GM18517 (cell line): Measurements from ENCODE around the gene HOMER2.
"Not testable (repeated sequence)": the region's sequence is repeated elsewhere in the genome, so short reads cannot be mapped to it uniquely, and the experiment has no call there.

Experiments
- ATAC-seq: cut with Tn5 transposase; IDR thresholded peaks from one replicate; pipeline ENCODE4 v1.9.1; 2021; ENCODE audit warnings: mild to moderate bottlenecking, moderate library complexity; ENCODE audit not compliant: unreplicated experiment

Gene HOMER2

GRCh38 chr15:82952158-82953081, at the start of gene HOMER2:
Gene HOMER2 (minus strand): TSS chr15:82952720. CDS start chr15:82952535, 185 bp downstream.
- ATAC-seq, result no peak

DNA sequence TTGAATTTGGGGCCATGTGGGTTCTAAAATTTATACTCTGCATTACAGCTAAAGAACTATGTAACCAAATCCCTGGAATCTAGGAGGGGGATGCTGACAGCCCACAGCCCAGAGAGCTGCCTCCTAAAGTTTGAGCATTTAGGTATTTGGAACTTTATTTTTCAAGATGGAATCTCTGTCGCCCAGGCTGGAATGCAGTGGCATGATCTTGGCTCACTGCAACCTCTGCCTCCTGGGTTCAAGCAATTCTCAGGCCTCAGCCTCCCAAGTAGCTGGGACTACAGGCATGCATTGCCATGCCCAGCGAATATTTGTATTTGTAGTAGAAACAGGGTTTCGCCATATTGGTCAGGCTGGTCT, 48.1 kb upstream of the HOMER2 start:
- not testable (repeated sequence) for ATAC-seq

DNA sequence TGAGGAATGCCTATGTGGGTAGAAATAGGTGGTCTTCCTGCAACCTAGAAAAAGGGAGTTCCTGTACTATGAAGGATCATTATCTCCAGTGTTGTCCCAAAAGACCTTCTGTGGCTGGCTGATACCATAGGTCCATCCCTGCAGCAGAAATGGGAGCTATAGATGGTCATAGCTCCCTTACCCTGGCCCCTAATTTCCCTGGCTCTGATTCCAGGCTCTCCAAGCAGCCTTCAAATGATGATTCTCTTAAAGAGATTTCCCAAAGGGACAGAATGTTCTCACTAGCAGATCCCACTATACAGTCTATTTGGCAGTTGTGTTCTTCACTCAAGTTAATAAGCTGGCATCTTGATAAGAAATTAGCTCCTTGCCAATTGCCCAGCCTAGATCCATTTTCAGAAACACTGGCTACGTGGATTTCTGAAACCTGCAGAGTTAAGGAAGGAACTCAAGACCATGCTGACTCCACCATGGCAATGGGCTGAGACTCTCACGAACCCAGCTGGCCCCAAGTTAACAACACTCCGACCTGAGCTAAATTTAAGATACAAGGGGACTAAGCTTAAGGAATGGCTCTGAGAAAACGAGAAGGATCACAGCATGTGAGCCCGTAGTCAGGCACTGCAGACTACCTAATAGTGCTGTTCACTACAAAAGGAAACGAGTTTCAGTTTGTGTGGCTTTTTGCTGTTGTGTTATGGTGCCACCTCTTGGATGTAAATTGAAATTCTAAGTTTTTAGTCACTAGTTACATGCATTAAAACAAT, 47.6 kb upstream of the HOMER2 start:
- ATAC-seq, result peak; percentile 84

GRCh38 chr15:82999426-82999825, 46.9 kb upstream of the HOMER2 start:
- no peak for ATAC-seq

DNA sequence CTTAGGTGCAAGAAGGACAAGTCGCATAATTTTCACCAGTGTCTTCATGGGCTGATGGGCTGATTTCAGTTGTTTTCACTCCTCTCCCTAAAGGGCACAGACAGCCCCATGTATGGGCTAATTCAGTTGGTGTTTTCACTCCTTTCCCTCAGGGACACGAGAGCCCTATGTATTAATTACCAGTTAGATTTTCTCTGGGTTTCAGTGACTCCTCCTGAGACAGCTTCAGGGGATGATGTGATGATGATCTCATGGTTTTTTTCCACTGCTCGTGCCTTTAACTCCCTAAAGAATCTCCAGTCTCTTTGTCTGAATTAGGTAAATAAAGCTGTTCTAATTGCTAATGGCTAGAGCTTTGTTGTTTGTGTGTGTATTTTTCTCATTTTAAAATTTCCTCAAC, 43.4 kb upstream of the HOMER2 start:
- no peak for ATAC-seq

GRCh38 chr15:82995076-82995475, 42.6 kb upstream of the HOMER2 start:
- no peak for ATAC-seq

DNA sequence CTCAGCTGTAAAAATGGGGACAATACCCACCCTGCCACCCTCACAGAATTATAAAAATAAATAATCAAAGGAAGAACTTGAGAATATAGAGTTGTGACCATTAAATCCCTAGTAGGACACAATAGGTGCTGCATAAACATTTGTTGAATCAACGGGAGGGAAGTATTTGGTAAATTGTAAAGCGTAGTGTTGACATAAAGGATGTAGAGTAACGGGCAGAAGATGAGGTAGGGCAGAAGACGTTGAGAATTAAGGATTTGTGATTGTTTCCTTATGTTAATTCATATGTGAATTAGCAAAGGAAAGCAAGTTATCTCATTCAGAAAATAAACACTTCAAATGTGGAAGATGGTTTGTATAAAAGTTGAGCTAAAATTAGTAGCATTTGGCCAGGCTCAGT, 40.6 kb upstream of the HOMER2 start:
- ATAC-seq, result no peak

DNA sequence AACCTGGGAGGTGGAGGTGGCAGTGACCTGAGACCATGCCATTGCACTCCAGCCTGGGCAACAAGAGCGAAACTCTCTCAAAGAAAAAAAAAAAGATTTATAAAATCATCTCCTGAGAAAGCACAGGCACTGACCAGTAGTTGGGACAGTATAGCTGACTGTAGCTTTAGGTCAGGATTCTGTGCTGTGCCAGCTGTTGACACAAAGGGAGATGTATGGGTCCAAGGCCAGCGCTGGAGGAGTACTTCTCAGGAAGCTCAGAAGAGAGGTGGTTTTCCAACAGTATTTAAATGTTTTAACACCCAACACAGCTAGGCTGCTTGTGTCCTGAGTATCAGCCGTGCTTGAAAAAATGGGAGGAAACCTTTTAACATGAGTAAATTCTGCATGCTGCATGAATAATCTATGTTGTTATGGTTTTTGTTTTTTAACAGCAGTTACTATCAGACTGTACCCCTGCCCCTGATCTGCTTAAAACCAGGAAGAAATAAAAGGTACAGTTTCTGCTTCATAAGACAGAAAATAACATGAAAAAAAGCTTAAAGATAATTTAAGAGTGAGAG, 40.0 kb upstream of the HOMER2 start:
- no peak for ATAC-seq

GRCh38 chr15:82986442-82986780, 33.9 kb upstream of the HOMER2 start:
- ATAC-seq, result peak; percentile 14

DNA sequence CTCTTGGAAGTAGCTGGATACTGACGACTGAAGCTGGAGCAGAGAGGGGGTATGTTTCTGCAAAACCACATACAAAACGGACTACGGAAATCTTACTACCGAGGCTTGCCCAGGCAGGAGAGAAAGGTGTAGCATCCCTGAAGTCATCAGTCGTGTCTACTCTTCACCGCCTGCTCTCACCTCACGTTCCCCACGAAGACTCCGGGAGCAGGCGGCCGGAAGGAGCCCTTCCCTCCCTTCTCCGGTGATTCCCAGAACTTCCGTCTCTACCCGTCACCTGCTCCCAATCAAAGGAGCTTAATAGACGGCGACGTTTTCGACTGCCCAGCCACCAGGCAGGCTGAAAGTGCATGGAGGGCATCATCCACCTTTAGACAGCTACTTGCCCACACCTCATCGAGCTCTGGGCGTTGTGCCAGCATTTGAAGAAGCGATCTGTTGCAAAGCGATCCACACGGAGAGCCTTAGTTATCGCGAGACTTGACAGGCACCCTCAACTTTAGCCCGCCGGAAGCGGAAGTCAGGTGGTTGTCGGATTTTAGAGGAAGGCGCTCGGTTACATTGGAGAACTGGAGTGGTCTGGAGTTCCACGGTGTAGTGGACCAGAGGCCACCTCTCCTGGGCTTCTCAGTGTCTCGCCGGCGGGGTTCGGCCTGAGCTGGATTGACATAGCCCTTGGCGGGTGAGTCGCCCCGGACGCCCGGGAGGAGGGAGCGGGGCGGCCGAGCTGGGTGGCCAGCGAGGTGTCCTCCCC, 33.3 kb upstream of the HOMER2 start, which contains the start of gene RAMAC:
Gene RAMAC, plus strand, starts transcription at position 523 of the 754 bp plus-strand sequence. CDS start 2,809 bp downstream, outside the sequence.
- ATAC-seq, result peak; percentile 95

DNA sequence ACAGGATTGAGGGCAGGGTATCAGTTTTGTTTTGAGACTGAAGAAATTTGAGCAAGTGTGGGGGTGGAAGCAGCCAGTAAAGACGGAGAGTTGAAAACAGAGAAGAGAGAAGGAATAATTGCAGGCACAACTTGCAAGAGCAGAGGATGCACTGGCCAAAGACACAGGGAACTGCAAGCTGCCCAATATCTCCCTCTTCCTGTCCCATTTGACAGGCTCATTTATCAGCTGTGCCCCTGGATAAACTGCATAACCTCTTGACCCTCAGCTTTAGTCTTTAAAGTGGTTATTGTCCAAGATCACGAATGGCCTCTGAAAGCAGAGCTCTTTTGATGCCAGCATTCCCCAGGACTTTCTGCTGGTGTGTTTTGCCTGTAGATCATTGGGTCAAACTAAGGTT, 28.5 kb upstream of the HOMER2 start:
- no peak for ATAC-seq

- no peak for ATAC-seq
Measured at GRCh38 chr15:82979726-82980125, 27.2 kb upstream of the HOMER2 start.

- ATAC-seq, result no peak
Measured at GRCh38 chr15:82978438-82978837, 25.9 kb upstream of the HOMER2 start.

DNA sequence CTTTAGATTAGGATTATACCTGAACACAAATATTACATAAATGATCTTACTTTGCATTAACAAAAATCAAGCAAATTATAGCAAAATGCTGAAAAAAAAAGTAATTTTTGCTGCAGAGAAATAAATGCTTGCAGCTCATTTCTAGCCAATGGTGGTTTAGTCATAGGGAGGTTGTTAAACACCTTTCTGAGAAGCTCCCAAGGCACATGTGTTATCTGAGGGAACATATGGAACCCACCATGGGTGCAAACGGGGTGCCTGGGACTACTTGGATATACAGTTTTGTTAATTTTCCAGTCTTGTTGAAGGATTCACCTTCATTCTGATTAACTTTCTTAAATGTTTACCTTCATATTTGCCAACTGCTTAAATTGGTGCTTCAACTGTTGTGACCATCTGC, 24.6 kb upstream of the HOMER2 start:
- no peak for ATAC-seq

DNA sequence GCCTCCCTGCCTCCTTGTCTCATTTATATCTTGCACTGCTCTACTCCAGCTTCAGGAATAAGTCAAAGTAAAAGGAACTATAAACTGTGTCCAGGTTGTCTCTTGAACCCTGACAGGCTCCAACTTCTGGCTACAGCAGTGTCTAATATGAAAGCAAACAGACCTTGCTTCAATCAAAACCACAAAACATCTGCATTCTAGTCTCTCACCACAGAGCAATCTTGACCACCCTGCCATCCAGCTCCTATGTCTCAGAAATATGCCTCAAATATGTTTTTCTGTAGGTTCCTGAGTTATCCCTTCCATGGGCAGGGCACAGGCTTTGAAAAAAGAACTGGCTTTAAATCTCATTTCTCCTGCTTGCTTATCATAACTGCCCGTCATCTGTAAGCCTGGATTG, 20.5 kb upstream of the HOMER2 start:
- ATAC-seq, result no peak

GRCh38 chr15:82971218-82971984, 18.9 kb upstream of the HOMER2 start:
- no peak for ATAC-seq

DNA sequence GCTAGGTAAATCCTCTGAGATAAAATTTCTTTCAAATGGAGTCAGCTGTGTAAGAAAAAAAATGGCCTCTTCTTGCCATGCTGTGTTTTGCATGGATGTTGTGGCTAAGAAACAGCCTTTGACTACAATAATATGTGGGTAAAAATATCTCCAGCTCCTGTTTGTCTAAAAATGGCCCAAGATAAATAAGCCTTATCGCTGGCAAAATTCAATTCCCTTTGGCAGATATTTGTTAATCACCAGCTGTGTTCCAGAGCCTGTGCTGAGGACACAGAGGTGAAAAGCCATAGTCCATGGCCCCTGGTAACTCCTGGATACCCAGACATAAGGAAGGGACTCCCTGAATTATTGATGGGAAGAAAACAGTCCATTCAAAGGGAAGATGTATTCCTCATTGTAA, 18.2 kb upstream of the HOMER2 start:
- no peak for ATAC-seq

DNA sequence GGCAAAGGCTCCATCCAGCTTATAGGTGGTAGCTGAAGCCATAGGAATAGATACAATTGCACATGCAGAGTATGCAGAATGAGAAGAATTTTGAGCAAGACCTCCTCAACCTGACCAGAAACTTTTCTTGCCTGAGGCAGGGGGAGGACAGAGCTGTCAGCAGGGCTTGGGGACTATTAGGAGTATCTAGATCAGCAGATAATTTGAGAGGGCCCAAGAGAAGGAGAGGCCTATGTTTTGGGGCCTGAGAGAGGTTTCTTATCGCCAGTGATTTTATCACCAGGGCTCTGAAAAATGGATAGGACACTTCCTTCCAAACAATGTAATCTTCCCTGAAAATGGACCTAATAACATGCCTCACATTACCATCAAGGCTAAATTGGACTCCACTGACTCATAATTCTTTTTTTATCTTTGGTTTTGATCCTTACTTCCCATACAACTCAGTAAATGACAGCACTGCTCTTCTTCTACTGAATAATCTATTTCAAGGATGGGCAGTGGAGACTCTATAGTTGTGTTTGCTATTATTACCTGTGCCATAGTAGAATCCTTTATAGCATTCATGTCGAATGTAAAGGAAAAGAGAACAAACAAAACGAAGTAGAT, 17.7 kb upstream of the HOMER2 start:
- no peak for ATAC-seq

- ATAC-seq, result no peak
Measured at GRCh38 chr15:82969353-82969752, 16.8 kb upstream of the HOMER2 start.

DNA sequence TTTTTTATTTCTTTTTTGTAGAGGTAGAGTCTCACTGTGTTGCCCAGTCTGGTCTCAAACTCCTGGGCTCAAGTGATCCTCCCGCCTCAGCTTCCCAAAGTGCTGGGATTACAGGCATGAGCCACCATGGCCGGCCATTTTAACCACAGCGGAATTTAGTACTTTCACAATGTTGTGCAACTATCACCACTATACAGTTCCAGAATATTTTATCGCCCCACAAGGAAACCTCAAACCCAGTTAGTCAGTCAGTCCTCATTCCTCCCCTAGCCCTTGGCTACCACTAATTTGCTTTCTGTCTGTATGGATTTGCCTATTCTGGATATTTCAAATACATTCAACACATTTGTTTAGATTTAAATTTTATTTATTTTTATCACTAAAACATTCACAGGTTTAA, 15.5 kb upstream of the HOMER2 start:
- ATAC-seq, result no peak
